ENCODE measurements around the gene ZNF169. TPM values are rescaled to one million over a fixed set of nuclear protein-coding genes. Genes with fewer than 3 reads are reported as not detected.

Gene ZNF169
- total RNA-seq, 1 donor from 2014 or later = 4.9 TPM

DNA sequence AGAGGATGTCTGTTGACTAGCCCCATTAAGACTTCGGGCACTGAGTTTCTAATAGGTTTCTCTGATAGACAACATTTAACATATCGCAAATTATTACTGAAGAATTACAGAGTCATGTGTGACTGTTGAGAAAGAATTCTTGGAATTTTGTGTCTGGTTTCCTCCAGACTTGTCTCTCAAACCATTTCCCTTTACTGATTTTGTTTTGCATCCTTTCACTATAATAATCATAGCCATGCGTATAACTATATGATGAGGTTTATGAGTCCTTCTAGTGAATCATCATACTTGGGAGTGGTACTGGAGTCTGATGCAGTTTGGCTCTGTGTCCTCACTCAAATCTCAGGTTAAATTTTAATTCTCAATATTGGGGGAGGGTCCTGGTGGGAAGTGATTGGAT is 27.0 kb downstream of the ZNF169 start:
- no peaks in the 10 kb centered on the region for H3K9me3 Mint-ChIP-seq (ENCODE audit: unreplicated experiment)
- H3K4me3 Mint-ChIP-seq (ENCODE audit: unreplicated experiment) = no peak overlapping the region
- no peak for DNase-seq (ENCODE audit: low spot score)
- peaks cover 21% of the 10 kb centered on the region for H3K36me3 Mint-ChIP-seq (ENCODE audit: low read depth, unreplicated experiment)
- TF ChIP-seq, protein P1, sequence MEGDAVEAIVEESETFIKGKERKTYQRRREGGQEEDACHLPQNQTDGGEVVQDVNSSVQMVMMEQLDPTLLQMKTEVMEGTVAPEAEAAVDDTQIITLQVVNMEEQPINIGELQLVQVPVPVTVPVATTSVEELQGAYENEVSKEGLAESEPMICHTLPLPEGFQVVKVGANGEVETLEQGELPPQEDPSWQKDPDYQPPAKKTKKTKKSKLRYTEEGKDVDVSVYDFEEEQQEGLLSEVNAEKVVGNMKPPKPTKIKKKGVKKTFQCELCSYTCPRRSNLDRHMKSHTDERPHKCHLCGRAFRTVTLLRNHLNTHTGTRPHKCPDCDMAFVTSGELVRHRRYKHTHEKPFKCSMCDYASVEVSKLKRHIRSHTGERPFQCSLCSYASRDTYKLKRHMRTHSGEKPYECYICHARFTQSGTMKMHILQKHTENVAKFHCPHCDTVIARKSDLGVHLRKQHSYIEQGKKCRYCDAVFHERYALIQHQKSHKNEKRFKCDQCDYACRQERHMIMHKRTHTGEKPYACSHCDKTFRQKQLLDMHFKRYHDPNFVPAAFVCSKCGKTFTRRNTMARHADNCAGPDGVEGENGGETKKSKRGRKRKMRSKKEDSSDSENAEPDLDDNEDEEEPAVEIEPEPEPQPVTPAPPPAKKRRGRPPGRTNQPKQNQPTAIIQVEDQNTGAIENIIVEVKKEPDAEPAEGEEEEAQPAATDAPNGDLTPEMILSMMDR (IDR thresholded peaks at IDR 0.05; ENCODE audit: unreplicated experiment) = no peak
- H3K4me1 Mint-ChIP-seq (ENCODE audit: unreplicated experiment) = peaks cover 9% of the 10 kb centered on the region
- peaks cover 2% of the 10 kb centered on the region for H3K27me3 Mint-ChIP-seq (ENCODE audit: unreplicated experiment)
- no peak overlapping the region for H3K27ac Mint-ChIP-seq (ENCODE audit: unreplicated experiment)

DNA sequence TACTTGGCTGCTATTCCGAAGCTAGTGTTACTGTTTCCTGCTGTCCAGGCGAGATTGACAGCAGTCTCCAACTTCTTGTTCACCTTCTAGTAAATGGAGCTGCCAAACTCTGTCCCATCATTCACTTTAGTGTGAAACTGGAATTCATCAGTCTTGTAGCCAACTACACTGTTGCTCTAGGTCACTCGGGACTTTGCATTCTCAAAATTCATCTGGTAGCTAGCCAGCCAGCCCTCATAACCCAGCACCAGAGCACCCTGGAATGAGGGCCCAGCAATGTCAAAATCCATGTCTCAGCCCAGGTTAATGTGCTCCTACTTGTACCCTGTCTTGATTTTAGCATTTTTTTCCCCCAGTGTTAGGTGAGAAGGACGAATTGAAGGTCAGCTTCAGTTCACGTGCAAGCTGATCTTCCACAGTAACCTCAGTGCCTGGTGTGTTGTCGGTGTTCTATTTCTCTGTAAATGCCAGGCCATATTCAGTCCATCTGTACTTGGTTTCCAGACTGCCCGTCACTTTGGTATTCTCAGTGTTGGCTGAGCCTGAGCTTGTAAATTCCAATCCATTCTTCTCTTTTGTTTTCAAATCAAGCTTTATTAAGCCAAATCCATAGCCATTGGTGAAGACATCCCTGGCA is 28.9 kb downstream of the ZNF169 start:
- TF ChIP-seq, protein P1 (IDR thresholded peaks at IDR 0.05; ENCODE audit: unreplicated experiment) = no peak
- Mint-ChIP-seq H3K4me1 (ENCODE audit: unreplicated experiment) (peaks cover 7% of the 10 kb centered on the region), H3K4me3 (ENCODE audit: unreplicated experiment) (peak overlapping the region; percentile 26), H3K36me3 (ENCODE audit: low read depth, unreplicated experiment) (peaks cover 25% of the 10 kb centered on the region), H3K9me3 (ENCODE audit: unreplicated experiment) (no peaks in the 10 kb centered on the region), H3K27me3 (ENCODE audit: unreplicated experiment) (peaks cover 2% of the 10 kb centered on the region), H3K27ac (ENCODE audit: unreplicated experiment) (no peak overlapping the region)
- DNase-seq (ENCODE audit: low spot score) = no peak

DNA sequence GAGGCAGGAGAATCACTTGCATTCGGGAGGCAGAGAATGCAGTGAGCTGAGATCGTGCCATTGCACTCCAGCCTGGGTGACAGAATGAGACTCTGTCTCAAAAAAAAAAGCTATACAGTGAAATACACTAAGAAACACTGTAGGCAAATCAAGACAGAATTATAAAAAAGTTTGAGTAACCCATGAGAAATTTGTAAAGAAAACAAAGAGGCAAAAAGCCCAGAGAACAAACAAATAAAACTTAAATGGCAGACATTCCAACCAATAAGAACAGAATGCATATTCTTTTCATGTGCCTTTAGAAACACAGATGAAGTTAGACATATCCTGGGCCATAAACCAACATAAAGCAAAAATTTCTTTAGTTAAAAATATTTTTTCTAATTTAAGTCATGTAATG is 30.6 kb downstream of the ZNF169 start:
- Mint-ChIP-seq H3K4me3 (ENCODE audit: unreplicated experiment) (no peak overlapping the region), H3K36me3 (ENCODE audit: low read depth, unreplicated experiment) (peaks cover 25% of the 10 kb centered on the region), H3K9me3 (ENCODE audit: unreplicated experiment) (no peaks in the 10 kb centered on the region), H3K4me1 (ENCODE audit: unreplicated experiment) (peaks cover 7% of the 10 kb centered on the region), H3K27ac (ENCODE audit: unreplicated experiment) (no peak overlapping the region), H3K27me3 (ENCODE audit: unreplicated experiment) (peaks cover 2% of the 10 kb centered on the region)
- no peak for DNase-seq (ENCODE audit: low spot score)
- TF ChIP-seq, protein P1 (IDR thresholded peaks at IDR 0.05; ENCODE audit: unreplicated experiment) = no peak

DNA sequence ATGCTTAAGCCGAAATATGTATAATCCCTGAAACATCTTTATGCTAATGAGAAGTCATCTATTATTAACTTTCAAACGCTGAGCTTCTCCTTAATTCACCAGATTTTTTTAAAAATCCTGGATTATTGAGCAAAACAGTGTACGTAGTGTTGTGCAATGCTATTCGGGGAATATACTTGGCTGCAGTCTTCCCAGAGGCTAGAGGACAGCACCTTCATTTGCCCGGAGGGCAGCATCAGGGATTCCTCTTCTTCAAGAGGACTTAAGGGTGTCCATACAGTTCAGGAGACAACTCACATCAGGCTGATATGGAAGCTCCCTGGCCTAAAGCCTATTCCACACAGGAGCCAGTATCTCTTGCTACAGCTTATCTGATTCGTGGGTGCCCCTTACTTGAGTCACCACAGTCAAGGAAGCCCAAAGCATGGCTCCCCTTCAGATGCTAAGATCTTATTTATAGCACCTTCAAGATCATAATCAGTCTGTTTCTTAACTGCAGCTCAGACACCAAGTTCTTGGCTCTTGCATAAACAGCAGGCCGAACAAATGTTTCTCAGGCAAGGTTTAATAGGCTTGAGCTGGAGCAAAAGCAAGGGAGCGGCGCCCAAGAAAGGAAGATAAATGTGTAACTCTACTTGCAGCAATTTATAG is 40.0 kb downstream of the ZNF169 start:
- no peak for DNase-seq (ENCODE audit: low spot score)
- TF ChIP-seq, protein P1 (IDR thresholded peaks at IDR 0.05; ENCODE audit: unreplicated experiment) = no peak
- peaks cover 10% of the 10 kb centered on the region for H3K36me3 Mint-ChIP-seq (ENCODE audit: low read depth, unreplicated experiment)
- no peaks in the 10 kb centered on the region for H3K27me3 Mint-ChIP-seq (ENCODE audit: unreplicated experiment)
- no peak overlapping the region for H3K4me3 Mint-ChIP-seq (ENCODE audit: unreplicated experiment)
- H3K27ac Mint-ChIP-seq (ENCODE audit: unreplicated experiment) = no peak overlapping the region
- no peaks in the 10 kb centered on the region for H3K4me1 Mint-ChIP-seq (ENCODE audit: unreplicated experiment)
- no peaks in the 10 kb centered on the region for H3K9me3 Mint-ChIP-seq (ENCODE audit: unreplicated experiment)

All from endothelial cell (in vitro differentiated cells).